HG02678 (cell line): Measurements from ENCODE around the gene DUS3L.
A peak's percentile ranks its signal among the peaks of the same experiment; 100 is the strongest.

Experiments
- ATAC-seq: cut with Tn5 transposase; IDR thresholded peaks from one replicate; pipeline ENCODE4 v1.9.1; 2021; ENCODE audit warnings: mild to moderate bottlenecking, moderate library complexity; ENCODE audit not compliant: unreplicated experiment

DUS3L gene, protein sequence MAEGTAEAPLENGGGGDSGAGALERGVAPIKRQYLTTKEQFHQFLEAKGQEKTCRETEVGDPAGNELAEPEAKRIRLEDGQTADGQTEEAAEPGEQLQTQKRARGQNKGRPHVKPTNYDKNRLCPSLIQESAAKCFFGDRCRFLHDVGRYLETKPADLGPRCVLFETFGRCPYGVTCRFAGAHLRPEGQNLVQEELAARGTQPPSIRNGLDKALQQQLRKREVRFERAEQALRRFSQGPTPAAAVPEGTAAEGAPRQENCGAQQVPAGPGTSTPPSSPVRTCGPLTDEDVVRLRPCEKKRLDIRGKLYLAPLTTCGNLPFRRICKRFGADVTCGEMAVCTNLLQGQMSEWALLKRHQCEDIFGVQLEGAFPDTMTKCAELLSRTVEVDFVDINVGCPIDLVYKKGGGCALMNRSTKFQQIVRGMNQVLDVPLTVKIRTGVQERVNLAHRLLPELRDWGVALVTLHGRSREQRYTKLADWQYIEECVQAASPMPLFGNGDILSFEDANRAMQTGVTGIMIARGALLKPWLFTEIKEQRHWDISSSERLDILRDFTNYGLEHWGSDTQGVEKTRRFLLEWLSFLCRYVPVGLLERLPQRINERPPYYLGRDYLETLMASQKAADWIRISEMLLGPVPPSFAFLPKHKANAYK

DNA sequence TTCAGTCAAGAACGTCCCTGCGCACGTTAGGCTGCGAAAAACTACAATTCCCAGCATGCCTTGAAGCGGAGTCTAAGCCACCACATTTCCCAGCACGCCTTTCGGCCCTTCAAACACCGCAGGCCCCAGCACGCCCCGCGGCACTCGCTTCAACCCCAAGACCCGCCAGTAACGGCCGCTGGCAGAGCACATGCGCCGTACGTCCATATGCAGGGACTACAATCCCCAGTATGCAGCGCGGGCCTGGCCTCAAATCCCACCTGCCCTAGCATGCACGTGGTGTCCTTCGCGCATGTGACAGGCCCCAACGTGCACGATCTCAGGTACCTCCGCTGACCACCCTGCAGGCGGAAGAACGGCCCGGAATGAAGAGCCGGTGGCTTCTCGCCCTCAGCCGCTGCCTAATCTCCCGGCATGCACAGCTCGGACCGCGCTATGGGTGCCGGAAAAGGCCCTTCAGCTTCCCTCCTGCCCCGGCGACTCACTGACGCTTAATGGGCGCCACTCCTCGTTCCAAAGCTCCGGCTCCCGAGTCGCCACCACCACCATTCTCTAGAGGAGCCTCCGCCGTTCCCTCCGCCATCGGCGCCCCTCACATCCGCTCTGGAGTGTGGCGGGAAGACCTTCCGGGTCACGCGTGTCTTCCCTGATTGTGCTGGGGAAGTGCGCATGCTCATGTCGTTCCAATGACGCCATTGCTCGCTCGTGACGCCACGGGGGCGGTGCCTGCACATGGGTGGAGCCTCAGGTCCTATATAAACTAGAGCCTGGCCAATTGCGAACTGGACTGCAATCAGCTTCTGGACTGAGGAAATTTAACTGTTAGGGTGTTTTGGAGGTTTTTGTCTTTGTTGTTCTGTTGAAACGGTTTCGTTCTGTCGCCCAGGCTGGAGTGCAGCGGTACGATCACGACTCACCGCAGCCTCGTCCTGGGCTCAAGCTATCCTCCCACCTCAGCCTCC lies at the start of gene DUS3L:
Gene DUS3L (minus strand): TSS at position 605 of the 962 bp plus-strand sequence. CDS start 22 bp downstream, at position 583.
- peak; percentile 91 for ATAC-seq

DNA sequence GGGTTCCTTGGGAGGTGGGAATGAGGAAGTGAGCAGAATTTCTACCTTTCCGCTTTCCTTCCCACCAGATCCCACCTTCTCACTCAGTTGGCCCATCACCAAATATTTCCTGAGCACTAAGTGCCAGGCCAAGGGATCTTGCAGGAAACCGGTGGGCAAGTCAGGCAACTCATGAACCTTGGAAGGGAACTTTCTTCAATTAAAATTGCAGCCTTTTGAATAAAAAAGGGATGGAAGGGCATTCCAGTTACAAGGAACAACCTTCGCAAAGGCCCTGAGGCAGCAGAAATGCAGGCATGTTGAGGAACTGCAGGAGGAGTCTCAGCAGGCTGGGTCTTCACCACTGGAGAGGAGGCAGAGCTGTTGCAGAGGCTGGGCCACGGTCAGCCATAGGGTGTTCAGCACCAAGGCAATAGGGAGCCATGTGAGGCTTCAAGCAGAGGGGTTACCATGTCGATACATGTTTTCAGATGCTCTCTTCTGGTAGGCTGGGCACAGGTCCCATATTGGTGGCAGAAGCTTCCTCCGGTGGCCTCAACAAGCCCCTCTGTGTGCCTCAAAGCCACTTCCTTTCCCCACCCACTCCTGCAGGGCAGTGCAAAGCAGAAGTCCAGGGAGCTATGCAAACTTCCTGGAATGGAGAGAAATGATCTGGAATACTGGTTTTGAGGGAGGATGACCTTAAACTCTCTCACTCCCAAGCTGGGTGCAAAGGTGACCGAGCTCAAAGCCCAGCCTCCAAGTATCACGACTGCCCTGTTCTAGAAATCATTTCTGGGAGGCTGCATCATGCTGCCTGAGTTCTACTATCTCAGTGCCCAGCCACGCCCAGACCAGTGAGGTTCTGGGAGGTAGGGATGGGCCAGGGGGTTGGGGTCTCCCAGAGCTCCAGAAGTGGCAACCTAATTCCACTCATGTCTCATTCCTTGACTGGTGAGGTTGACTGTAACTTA lies 48.4 kb upstream of the DUS3L start, which contains the start of gene FUT6:
Gene FUT6 (minus strand): TSS at position 638 of the 953 bp plus-strand sequence. CDS start 7,135 bp downstream, outside the sequence.
- no peak for ATAC-seq

DNA sequence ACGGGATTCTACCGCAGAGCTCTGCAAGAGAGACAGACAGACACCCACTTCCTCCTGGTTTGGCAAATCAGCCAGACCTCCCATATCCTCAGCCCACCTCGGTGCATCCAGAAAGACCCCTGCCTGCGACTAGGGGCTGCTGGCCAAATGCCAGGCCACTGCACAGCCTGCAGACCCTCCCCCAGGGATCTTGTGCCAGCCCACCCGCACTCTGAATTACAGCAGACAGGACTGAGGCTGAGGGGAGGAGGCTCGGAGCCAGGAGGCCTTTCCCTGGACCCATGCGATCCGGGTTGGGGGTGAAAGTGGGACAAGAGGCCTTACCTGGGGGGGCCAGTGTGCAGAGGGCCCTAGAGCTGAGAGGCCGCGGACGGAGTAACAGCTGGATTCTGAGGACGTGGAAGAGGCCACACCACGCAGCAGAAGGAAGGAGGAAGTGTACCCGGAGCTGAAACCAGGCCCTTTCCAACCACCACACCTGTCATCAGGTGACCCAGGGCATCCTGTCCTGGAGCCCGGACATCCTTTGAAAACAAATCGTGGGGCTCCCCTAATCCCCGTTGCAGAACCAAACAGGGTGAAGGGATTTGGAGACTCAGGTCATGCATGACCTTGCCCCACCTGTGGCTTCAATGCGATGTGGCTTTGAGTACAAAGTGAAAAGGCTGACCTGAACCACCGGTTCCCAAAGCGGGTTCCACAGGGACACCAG lies 47.5 kb upstream of the DUS3L start:
- ATAC-seq, result no peak

DNA sequence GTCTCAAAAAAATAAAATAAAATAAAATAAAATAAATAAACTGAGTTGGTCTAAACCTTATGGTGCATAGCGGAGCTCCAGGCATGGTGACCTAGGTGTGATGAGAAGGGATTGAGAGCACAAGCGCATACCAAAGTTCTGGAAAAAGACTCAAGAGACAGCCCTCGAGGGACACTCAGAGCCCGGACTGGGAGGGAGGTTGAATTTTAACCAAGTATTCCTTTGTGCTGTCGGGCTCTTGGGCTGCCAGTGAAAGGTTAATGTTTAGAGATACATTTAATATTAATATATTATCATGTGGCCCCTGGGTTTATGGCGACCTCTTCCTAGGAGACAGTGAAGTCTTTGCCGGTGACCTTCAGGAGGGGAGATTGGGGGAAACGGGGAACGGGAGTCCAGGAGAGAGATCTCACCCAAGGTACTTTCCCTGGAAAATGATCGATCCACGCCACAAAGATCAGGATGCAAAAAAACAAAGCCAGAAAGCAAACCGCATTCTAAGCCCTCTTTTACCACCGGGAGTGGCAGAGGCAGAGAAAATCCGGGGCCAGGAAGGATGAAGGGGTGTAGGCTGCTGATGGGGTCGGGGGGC lies 46.9 kb upstream of the DUS3L start:
- ATAC-seq, result no peak

DNA sequence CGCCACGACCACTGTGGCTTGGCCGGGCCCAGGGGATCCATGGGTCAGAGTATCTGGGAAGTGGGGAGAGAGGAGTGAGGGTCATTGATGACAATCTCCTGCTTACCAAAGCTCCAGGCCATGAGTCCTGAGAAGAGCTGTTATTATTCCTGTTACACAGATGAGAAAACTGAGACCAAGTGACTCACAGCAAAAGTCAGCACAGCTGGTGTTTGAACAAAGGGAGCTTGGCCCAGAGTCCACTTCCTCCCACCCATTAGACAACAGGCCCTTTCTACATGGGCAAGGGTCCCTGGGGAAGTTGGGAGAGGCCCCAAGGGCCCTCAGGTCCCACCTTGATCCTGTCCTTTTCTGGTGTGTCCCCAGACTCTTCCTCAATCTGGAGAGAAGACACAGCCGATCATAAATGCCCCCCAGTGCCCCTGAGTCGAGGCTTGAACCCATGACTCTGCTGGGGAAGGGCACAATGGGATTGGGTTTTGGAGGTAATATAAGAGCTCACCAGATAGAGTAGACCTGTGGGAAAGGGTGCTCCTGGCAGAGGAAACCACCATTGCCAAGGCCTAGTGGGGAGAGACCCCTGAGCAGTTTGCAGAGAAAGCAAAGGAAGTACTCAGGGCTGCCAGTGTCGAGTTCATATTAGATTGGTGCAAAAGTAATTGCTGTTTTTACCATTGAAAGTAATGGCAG lies 41.7 kb upstream of the DUS3L start:
- no peak for ATAC-seq

DNA sequence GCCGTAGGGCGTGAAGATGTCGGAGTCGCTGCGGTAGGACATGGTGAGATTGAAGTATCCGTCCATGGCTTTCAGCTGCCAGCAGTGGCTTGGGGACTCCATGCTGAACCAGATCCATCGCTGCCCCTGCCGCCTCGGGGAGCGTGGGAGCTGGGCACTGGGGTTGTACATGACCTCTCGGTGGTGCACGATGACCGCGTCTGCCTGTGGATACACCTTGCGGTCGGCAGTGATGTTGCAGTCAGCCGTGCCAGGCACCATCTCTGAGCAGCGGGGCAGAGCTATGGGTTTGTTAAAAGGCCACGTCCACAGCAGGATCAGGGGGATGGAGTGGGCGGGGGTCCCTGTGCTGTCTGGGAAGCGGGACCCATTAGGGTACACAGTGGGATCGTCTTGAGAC lies 41.1 kb upstream of the DUS3L start:
- ATAC-seq, result no peak

DNA sequence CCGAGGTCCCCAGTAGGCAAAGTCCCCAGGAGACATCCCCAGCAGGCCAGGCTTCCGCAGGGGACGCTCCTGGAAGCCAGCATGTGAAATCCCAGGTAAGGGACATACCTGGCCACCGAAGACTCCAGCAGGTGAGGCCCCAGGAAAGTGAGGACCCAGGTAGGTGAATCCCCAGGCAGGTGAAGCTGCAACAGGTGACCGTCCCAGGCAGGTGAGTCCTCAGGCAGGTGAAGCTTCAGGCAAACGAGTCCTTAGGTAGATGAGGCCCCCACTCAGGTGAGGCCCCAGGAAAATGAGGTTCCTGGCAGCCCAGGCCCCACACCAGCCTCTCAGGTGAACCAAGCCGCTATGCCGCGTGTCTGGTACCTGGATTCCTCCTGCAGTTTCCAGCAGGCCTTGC lies 40.2 kb upstream of the DUS3L start:
- no peak for ATAC-seq

DNA sequence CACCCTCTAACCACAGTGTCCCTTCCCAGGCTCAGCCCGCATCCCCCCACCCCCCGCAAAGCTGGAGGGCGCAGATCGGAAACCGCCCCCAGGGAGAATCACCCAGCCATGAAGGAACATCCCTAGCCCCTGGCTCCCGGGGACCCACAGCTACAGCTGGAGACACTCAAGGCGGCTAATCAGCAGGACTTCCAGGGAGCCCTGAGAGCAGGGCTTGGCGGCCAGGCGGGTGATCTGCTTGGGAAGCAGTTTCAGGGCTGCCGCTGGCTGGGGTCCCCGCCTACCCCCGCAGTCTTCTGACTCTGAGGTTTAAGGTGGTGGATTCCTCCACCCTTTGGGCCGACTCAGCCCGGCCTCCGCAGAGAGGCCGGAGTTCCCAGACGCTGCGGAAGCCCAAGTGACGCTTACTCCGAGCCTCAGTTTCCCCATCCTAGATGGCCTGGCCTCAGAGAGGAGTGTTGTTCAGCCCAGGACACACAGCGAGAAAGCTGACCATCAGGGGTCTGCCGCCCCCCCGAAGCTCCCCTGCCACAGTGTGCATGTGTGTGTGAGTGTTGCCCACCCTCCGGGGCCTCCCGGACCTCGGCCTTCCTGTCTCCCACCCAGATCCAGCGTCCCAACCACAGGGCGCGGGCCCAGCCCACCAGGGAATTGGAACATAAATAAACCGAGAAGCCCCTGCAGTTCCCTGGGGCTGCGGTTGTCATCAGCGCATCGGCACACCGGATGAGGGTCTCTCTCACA lies 38.8 kb upstream of the DUS3L start:
- no peak for ATAC-seq

DNA sequence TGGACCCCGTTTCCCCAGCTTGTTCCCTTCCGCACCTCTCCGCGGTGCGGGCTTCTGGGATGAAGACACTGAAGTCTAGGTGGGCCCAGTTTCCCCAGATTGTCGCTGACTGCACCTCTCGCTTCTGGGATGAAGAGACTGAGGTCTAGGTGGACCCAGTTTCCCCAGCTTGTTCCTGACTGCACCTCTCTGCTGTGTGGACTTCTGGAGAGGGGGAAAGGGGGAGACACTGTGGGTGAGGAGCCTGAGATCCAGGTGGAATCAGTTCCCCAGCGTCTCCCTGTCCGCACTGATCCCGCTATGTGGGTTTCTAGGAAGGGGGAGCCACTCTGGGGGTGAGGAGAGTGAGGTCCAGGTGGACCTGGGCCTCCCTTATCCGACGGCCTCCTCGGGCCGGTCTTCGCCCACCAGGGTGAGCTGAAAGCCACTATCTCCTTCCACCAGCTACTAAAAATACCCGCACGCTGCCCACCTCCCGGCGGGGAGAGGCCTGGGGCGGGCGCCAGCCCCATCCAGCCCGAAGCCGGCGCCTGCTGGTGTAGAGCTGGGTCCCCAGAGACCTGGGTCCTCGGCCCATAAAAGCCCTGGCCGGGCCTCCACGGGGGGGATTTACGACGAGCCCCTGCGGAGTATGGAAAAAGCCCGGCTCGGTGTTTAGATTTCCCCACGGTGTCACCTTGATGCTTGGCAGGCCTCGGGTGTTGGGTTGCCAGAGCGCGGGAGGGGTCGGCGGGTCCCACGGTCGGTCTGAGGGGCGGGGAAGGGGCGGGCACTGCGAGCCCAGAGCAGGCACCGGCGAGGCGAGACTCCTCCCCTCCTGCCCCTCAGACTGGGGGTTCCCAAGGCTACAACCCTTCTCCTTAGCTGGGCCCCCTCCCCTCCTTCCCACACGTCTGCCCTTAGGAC lies 38.0 kb upstream of the DUS3L start:
- ATAC-seq, result no peak

DNA sequence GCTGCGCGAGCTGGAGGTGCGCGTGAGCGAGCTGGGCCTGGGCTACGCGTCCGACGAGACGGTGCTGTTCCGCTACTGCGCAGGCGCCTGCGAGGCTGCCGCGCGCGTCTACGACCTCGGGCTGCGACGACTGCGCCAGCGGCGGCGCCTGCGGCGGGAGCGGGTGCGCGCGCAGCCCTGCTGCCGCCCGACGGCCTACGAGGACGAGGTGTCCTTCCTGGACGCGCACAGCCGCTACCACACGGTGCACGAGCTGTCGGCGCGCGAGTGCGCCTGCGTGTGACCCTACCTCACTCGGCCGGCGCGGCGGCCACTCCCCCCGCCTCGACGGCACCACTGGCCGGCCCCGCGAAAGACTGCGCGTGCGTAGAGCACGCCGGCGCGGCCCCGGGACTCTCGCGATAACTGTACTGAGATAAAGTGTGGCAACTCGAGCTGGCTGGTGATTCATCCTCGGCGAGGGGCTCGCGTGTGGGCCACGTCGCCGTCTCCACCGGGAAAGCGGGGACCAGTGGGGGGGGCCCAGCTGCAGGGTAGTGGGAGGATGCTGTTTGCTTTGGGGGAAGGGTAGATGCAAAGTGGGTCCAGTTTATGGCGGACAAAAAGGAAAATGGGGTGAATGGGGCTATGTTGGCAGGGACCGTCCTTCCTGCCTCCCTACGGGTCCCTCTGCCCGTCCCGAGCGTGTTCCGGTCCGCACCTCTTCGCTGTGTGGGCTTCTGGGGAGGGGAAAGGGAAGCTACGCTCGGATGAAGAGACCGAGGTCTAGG lies 37.1 kb upstream of the DUS3L start:
- ATAC-seq, result peak; percentile 62

DNA sequence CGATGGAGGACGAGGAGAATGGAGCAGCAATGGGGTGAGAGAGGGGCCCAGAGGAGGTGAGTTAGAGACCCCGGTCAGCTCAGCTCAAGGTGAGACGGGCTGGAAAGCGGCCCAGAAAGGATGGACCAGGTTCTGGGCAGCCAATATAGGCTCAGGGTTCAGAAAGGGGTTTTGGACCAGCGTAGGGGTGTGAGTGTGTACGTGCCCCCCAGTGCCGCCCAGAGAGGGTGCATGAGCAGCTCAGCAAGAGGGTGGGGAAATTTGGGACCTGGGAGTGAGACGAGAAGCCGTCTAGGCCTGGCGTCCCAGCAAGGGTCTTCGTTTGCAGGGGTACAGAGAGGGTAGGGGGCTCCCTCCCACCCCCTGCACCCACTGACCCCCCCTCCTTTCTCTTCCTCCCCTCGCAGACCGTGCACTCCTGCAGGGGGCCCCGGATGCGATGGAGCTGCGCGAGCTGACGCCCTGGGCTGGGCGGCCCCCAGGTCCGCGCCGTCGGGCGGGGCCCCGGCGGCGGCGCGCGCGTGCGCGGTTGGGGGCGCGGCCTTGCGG lies 36.5 kb upstream of the DUS3L start:
- ATAC-seq, result no peak

DNA sequence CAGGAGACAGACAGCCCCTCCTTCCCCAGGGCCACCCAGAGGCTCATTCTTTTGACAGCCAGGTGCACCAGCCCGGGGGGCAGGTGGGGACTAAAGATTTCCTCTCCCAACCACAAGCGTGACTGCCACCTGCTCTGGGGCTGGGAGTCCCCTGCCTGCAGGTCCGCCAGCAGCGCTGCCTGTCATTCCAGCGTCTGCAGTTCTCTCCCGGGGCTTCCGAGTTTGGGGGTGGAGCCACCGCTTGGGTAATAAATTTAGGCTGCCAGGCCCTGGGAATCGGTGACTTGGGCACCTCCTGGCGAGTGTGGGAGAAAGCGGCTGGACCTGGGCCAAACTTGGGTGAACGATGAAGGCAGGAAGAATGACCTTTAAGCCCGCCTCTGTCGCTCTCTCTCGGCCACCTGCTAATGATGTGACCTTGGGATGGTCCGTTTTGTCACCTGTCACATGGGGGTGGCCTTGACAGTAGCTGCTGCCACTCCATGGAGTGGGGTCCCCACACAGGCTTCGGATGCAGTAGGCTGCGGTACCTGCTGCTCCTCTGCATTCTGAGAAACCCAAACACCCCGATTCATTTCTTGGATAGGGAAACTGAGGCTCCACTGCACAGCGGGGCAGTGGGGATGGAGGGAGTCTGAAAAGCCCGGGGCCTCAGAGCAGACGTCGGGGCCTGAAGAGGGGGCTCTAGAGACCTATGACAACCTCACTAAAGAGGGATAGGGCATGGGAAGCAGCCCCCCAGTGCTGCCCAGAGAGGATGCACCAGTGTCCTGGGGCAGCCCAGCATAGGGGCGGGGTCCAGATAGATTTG lies 35.8 kb upstream of the DUS3L start:
- ATAC-seq, result no peak

DNA sequence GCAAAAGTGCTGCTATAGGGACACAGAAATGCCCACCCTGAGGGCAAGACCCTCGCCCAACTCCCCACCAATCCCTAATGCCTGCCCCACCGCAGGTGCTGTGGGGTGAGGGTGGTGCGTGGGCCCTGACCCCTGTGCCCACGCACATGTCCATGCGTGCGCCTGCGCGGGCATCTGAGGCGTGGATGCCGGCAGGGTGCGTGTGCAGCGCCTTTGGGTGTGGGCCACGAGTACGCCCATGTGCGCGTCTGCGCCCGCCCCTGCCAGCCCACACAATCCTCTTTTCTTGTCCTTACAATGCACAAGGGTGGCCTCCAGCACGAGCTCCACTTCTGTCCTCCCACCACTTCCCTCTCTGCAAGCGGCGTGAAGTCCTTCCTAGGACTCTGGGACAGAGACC lies 34.2 kb upstream of the DUS3L start:
- ATAC-seq, result no peak

DNA sequence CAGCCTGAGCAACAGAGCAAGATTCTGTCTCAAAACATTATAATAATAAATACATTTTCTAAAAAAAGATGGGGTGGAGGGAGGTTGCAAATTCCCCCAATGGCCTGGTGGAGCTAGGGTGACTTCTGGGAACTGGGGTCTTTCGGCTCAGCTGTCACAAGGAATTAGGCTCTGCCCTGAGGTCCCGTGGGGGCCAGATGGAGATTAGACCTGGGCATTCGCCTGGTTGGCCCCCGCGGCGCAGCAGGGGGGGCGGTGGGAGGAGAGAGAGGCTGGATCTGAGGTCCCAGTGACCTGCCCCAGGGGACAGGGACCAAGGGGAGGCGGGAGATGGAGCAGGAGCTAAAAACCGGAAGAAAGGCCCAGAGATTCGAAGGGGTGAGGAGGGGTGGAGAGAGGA lies 33.8 kb upstream of the DUS3L start:
- no peak for ATAC-seq
